ENCODE data around the gene DNAH10. TPM values are rescaled to one million over a fixed set of nuclear protein-coding genes. Genes with fewer than 3 reads are reported as not detected.

Gene DNAH10
- total RNA-seq, 2 experiments from 2014 or later = 0.05 TPM

DNA sequence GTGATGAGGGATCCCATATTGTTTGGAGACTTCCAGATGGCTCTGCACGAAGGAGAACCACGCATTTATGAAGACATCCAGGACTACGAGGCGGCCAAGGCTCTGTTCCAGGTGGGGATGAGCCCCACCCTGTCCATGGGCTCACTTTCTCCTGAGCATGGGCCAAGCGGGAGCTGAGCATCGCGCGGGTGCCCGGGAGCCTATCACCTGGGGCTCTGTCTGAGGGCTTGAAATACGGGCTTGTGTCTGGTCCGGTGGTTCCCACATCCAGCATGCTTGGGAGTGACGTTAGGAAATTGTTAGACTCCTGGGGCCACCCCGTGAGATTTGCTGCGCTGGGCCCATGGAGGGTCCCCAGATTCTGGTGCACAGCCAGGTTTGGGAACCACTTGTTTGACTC lies 117.6 kb downstream of the DNAH10 start:
- no peaks in the 10 kb centered on the region for H3K9me3 Mint-ChIP-seq
- DNase-seq = no peak
- intact Hi-C loops (cut with micrococcal nuclease) = no loop called here
- no peak overlapping the region for H3K4me3 Mint-ChIP-seq
- H3K4me1 Mint-ChIP-seq (ENCODE audit: low read depth) = no peaks in the 10 kb centered on the region
- no peaks in the 10 kb centered on the region for H3K27me3 Mint-ChIP-seq (ENCODE audit: low read depth)
- no peak overlapping the region for H3K27ac Mint-ChIP-seq
- no peaks in the 10 kb centered on the region for H3K36me3 Mint-ChIP-seq (ENCODE audit: low read depth)
- CTCF ChIA-PET = interaction anchor here (0.6 kb wide), 1 partner anchor 209 kb away, joined by 4 read pairs; no protein-coding TSS in a partner anchor

DNA sequence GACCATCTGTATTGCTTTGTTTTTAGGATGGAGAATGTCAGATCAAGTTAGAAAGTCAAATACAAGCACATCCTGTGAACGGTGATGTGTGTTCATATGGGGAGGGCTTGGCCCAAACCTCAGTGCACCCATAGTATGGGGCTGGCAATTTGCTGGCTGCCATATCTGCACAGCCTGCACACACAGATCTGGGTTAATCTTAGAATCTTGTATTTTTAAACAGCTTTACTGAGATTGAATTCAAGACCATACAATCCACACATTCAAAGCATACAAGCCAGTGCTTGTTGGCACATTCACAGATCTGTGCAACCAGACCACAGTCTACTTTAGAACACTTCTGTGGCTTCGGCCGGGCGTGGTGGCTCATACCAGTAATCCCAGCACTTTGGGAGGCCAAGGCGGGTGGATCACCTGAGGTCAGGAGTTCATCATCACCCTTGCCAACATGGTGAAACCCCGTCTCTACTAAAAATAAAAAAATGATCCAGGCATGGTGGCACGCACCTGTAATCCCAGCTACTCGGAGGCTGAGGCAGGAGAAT lies 120.1 kb downstream of the DNAH10 start:
- intact Hi-C loops (cut with micrococcal nuclease) = no loop called here
- H3K4me1 Mint-ChIP-seq (ENCODE audit: low read depth) = no peaks in the 10 kb centered on the region
- no peaks in the 10 kb centered on the region for H3K27me3 Mint-ChIP-seq (ENCODE audit: low read depth)
- no peaks in the 10 kb centered on the region for H3K9me3 Mint-ChIP-seq
- CTCF ChIA-PET = no interaction called here
- no peak for DNase-seq
- H3K4me3 Mint-ChIP-seq = no peak overlapping the region
- no peaks in the 10 kb centered on the region for H3K36me3 Mint-ChIP-seq (ENCODE audit: low read depth)
- no peak overlapping the region for H3K27ac Mint-ChIP-seq

- CTCF ChIA-PET = no interaction called here
- no peaks in the 10 kb centered on the region for H3K4me1 Mint-ChIP-seq (ENCODE audit: low read depth)
- no peaks in the 10 kb centered on the region for H3K9me3 Mint-ChIP-seq
Observed at GRCh38 chr12:123886258-123886657, 124.2 kb downstream of the DNAH10 start.

DNA sequence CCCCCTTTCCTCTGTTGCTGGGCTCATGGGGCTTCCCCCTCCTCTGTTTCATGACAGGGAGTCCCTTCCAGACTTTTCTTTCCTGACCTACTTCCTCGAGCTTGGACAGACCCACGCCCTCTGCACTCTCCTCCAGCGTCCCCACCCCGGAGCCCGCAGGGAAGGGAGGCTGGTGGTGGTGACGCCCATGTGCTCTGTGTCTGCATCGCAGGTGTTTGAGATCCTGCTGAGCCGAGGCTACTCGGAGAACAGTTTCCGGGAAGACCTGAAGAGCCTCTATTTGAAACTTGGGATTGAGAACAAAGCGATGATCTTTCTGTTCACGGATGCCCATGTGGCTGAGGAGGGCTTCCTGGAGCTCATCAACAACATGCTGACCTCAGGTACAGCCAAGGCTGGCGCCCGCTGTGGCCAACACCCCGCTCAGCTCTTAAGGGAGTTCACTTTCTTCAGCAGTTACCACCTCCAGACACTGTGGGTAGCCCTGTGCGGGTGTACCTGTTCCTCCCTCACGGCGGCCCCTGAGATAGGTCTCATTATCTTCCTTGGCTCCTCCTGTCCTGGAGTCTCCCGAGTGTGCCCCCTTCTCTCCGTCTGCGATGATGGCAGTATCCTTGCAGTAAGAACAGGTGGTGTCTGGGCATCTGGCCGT lies 125.0 kb downstream of the DNAH10 start:
- CTCF ChIA-PET = no interaction called here
- DNase-seq = no peak
- no peak overlapping the region for H3K27ac Mint-ChIP-seq

More at GRCh38 chr12:123886258-123886657, 124.2 kb downstream of the DNAH10 start:
- Mint-ChIP-seq H3K27ac (no peak overlapping the region), H3K36me3 (ENCODE audit: low read depth) (no peaks in the 10 kb centered on the region), H3K4me3 (no peak overlapping the region), H3K27me3 (ENCODE audit: low read depth) (no peaks in the 10 kb centered on the region)
- intact Hi-C loops (cut with micrococcal nuclease) = no loop called here
- DNase-seq = no peak

DNA sequence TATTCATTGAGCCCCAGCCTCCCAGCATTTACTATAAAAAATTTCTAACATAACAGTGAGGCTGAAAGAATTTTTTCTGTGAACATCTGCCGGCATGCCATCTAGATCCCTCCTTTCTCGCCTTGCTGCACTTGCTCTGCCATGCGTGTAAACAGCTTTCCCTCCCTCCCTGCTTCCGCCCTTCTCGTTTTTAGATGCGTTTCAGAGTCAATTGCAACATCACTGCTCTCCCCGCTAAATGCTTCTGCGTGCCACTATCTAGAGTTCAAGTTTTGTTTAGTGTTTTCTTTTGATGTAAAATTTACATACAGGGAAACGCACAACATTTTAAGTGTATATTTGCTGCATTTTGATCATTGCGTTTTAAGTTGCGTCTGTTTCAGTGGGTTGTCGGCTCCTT lies 126.9 kb downstream of the DNAH10 start:
- CTCF ChIA-PET = interaction anchor here (1.7 kb wide), 1 partner anchor 15 kb away, joined by 3 read pairs; no protein-coding TSS in a partner anchor
- H3K36me3 Mint-ChIP-seq (ENCODE audit: low read depth) = no peaks in the 10 kb centered on the region
- no peaks in the 10 kb centered on the region for H3K27me3 Mint-ChIP-seq (ENCODE audit: low read depth)
- intact Hi-C loops (cut with micrococcal nuclease) = no loop called here
- no peaks in the 10 kb centered on the region for H3K4me1 Mint-ChIP-seq (ENCODE audit: low read depth)
- H3K27ac Mint-ChIP-seq = no peak overlapping the region
- H3K9me3 Mint-ChIP-seq = no peaks in the 10 kb centered on the region
- no peak for DNase-seq
- no peak overlapping the region for H3K4me3 Mint-ChIP-seq

More for the DNA sequence above, 125.0 kb downstream of the DNAH10 start:
- Mint-ChIP-seq H3K36me3 (ENCODE audit: low read depth) (no peaks in the 10 kb centered on the region), H3K27me3 (ENCODE audit: low read depth) (no peaks in the 10 kb centered on the region), H3K4me3 (no peak overlapping the region), H3K9me3 (no peaks in the 10 kb centered on the region), H3K4me1 (ENCODE audit: low read depth) (no peaks in the 10 kb centered on the region)
- intact Hi-C loops (cut with micrococcal nuclease) = no loop called here

GRCh38 chr12:123889848-123890535 lies 127.9 kb downstream of the DNAH10 start:
- Mint-ChIP-seq H3K4me1 (ENCODE audit: low read depth) (no peaks in the 10 kb centered on the region), H3K36me3 (ENCODE audit: low read depth) (no peaks in the 10 kb centered on the region), H3K9me3 (no peaks in the 10 kb centered on the region), H3K4me3 (no peak overlapping the region), H3K27me3 (ENCODE audit: low read depth) (no peaks in the 10 kb centered on the region), H3K27ac (no peak overlapping the region)
- intact Hi-C loops (cut with micrococcal nuclease) = no loop called here
- DNase-seq = no peak
- CTCF ChIA-PET = interaction anchor here (1.7 kb wide), 1 partner anchor 14 kb away, joined by 3 read pairs; no protein-coding TSS in a partner anchor

- CTCF ChIA-PET = interaction anchor here (1.7 kb wide), 1 partner anchor 13 kb away, joined by 3 read pairs; no protein-coding TSS in a partner anchor
- no peak overlapping the region for H3K27ac Mint-ChIP-seq
- intact Hi-C loops (cut with micrococcal nuclease) = no loop called here
Observed at GRCh38 chr12:123890536-123890902, 128.4 kb downstream of the DNAH10 start.

DNA sequence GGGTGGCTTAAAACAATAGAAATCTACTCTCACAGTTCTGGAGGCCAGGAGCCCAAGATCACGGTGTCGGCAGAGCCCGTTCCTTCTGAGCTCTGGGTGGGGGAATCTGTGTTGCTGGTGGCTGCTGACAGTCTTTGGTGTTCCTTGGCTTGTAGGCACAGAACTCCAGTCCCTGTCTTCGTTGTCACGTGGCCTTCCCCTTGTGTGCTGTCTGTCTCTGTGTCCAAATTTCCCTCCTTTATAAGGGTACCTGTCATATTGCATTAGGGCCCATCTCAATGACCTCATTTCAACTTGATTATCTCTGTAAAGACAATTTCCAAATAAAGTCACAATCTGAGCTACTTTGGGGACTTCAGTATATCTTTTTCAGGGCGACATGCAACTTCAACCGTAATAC lies 128.9 kb downstream of the DNAH10 start:
- intact Hi-C loops (cut with micrococcal nuclease) = no loop called here
- H3K4me1 Mint-ChIP-seq (ENCODE audit: low read depth) = no peaks in the 10 kb centered on the region
- H3K9me3 Mint-ChIP-seq = no peaks in the 10 kb centered on the region
- DNase-seq = no peak
- CTCF ChIA-PET = no interaction called here
- H3K27me3 Mint-ChIP-seq (ENCODE audit: low read depth) = no peaks in the 10 kb centered on the region
- H3K27ac Mint-ChIP-seq = no peak overlapping the region
- no peak overlapping the region for H3K4me3 Mint-ChIP-seq
- H3K36me3 Mint-ChIP-seq (ENCODE audit: low read depth) = no peaks in the 10 kb centered on the region

More at GRCh38 chr12:123890536-123890902, 128.4 kb downstream of the DNAH10 start:
- no peak for DNase-seq
- Mint-ChIP-seq H3K4me1 (ENCODE audit: low read depth) (no peaks in the 10 kb centered on the region), H3K9me3 (no peaks in the 10 kb centered on the region), H3K4me3 (no peak overlapping the region), H3K27me3 (ENCODE audit: low read depth) (no peaks in the 10 kb centered on the region), H3K36me3 (ENCODE audit: low read depth) (no peaks in the 10 kb centered on the region)

- intact Hi-C loops (cut with micrococcal nuclease) = no loop called here
- no peaks in the 10 kb centered on the region for H3K36me3 Mint-ChIP-seq (ENCODE audit: low read depth)
- no peaks in the 10 kb centered on the region for H3K9me3 Mint-ChIP-seq
- CTCF ChIA-PET = interaction anchor here (1.2 kb wide), 1 partner anchor 14 kb away, joined by 3 read pairs; no protein-coding TSS in a partner anchor
- DNase-seq = no peak
- no peaks in the 10 kb centered on the region for H3K27me3 Mint-ChIP-seq (ENCODE audit: low read depth)
- H3K4me3 Mint-ChIP-seq = no peak overlapping the region
- no peak overlapping the region for H3K27ac Mint-ChIP-seq
- H3K4me1 Mint-ChIP-seq (ENCODE audit: low read depth) = no peaks in the 10 kb centered on the region
Observed at GRCh38 chr12:123891516-123892179, 129.5 kb downstream of the DNAH10 start.

- CTCF ChIA-PET = interaction anchor here (1.2 kb wide), 1 partner anchor 13 kb away, joined by 3 read pairs; no protein-coding TSS in a partner anchor
- no peak overlapping the region for H3K27ac Mint-ChIP-seq
- DNase-seq = no peak
- no peak overlapping the region for H3K4me3 Mint-ChIP-seq
- no peaks in the 10 kb centered on the region for H3K27me3 Mint-ChIP-seq (ENCODE audit: low read depth)
- intact Hi-C loops (cut with micrococcal nuclease) = no loop called here
- no peaks in the 10 kb centered on the region for H3K4me1 Mint-ChIP-seq (ENCODE audit: low read depth)
- H3K36me3 Mint-ChIP-seq (ENCODE audit: low read depth) = no peaks in the 10 kb centered on the region
- H3K9me3 Mint-ChIP-seq = no peaks in the 10 kb centered on the region
Observed at GRCh38 chr12:123892180-123892559, 130.1 kb downstream of the DNAH10 start.

GRCh38 chr12:123892853-123893252 lies 130.8 kb downstream of the DNAH10 start:
- H3K36me3 Mint-ChIP-seq (ENCODE audit: low read depth) = no peaks in the 10 kb centered on the region
- no peak overlapping the region for H3K27ac Mint-ChIP-seq
- no peaks in the 10 kb centered on the region for H3K9me3 Mint-ChIP-seq
- no peaks in the 10 kb centered on the region for H3K4me1 Mint-ChIP-seq (ENCODE audit: low read depth)
- CTCF ChIA-PET = interaction anchor here (1.2 kb wide), 1 partner anchor 12 kb away, joined by 3 read pairs; no protein-coding TSS in a partner anchor
- H3K27me3 Mint-ChIP-seq (ENCODE audit: low read depth) = no peaks in the 10 kb centered on the region
- intact Hi-C loops (cut with micrococcal nuclease) = no loop called here
- no peak overlapping the region for H3K4me3 Mint-ChIP-seq
- no peak for DNase-seq

GRCh38 chr12:123893276-123893675 lies 131.2 kb downstream of the DNAH10 start:
- Mint-ChIP-seq H3K27me3 (ENCODE audit: low read depth) (no peaks in the 10 kb centered on the region), H3K4me1 (ENCODE audit: low read depth) (no peaks in the 10 kb centered on the region), H3K9me3 (no peaks in the 10 kb centered on the region), H3K4me3 (no peak overlapping the region), H3K27ac (no peak overlapping the region), H3K36me3 (ENCODE audit: low read depth) (no peaks in the 10 kb centered on the region)
- CTCF ChIA-PET = no interaction called here
- no peak for DNase-seq
- intact Hi-C loops (cut with micrococcal nuclease) = no loop called here

Measured in activated naive CD4-positive, alpha-beta T cell treated with anti-CD3 and anti-CD28 coated beads for 36 hours (primary cell).